Osteoblast (primary cell): ENCODE data around the gene BRSK2. TPM values are rescaled to one million over a fixed set of nuclear protein-coding genes. Genes with fewer than 3 reads are reported as not detected.

Experiments
- DNase-seq: peaks from one replicate; pipeline ENCODE4 v3.0.0; 2011; ENCODE audit warnings: low spot score, mixed read lengths; ENCODE audit not compliant: insufficient read length; ENCODE audit errors: missing footprints
- H2AFZ ChIP-seq: 2 replicates; pipeline ENCODE4 v1.6.0; 2011; ENCODE audit warnings: mild to moderate bottlenecking, low read length
- H3K27ac ChIP-seq: 2 replicates; pipeline ENCODE4 v1.5.1; 2011; ENCODE audit warnings: mild to moderate bottlenecking, low read depth, low read length, moderate library complexity
- H3K27me3 ChIP-seq: 2 replicates; pipeline ENCODE4 v1.6.0; 2012; ENCODE audit warnings: mild to moderate bottlenecking, control low read depth, inconsistent platforms, low read length, moderate library complexity; ENCODE audit not compliant: insufficient read depth
- H3K36me3 ChIP-seq: 2 replicates; pipeline ENCODE4 v1.5.1; 2011; ENCODE audit warnings: mild to moderate bottlenecking, low read length, control low read depth, moderate library complexity; ENCODE audit not compliant: insufficient read depth
- H3K4me1 ChIP-seq: 2 replicates; pipeline ENCODE4 v1.5.1; 2011; ENCODE audit warnings: mild to moderate bottlenecking, low read length, control low read depth, moderate library complexity; ENCODE audit not compliant: insufficient read depth
- H3K4me2 ChIP-seq: 2 replicates; pipeline ENCODE4 v1.6.0; 2011; ENCODE audit warnings: mild to moderate bottlenecking, low read length; ENCODE audit not compliant: insufficient read depth
- H3K4me3 ChIP-seq: fragments of 200-600 bp; sonication (generic); 3 replicates; pipeline ENCODE4 v1.5.1; 2012; ENCODE audit warnings: mild to moderate bottlenecking, low read length, inconsistent platforms; ENCODE audit not compliant: insufficient read depth
- H3K79me2 ChIP-seq: 2 replicates; pipeline ENCODE4 v1.6.0; 2012; ENCODE audit warnings: mild to moderate bottlenecking, low read length, control low read depth, inconsistent platforms; ENCODE audit not compliant: insufficient read depth
- H3K9me3 ChIP-seq: 2 replicates; pipeline ENCODE4 v1.5.1; 2011; ENCODE audit warnings: low read depth, low read length, control low read depth
- H4K20me1 ChIP-seq: 2 replicates; pipeline ENCODE4 v1.6.0; 2012; ENCODE audit warnings: mild to moderate bottlenecking, low read length, control low read depth; ENCODE audit not compliant: insufficient read depth
- total RNA-seq: library from RNA; depleted of rRNA; stranded (reverse); fragments of >200 nt; gene quantifications from 2 replicates; pipeline ENCODE4 v1.2.3, GENCODE V29; 2012
- TF ChIP-seq, protein P1 (sequence below): IDR thresholded peaks from 2 replicates; pipeline ENCODE4 v1.5.1; 2011; ENCODE audit warnings: mild to moderate bottlenecking, low read depth, low read length, moderate library complexity; ENCODE audit errors: extremely low read depth

BRSK2 gene
- total RNA-seq, 1 donor: 0.36 TPM

DNA sequence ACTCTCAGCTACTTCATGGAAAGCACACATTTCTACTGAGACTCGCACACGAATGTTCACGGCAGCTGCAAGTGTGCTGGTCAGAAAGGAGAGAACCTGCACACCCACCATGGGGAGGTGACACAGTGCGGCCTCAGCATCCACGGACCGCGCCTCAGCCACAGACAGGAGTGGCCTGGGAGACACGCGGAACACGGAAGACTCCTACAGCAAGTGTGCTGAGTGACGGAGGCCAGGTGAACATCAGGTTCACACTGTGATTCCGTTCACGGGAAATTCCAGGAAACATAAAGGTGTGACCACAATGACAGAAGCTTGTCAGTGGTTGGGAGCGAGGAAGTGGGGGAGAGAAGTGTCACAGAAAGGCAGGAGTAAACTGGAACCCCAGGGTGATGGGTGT lies 110.2 kb downstream of the BRSK2 start:
- Histone ChIP-seq H3K4me1 (no peaks in the 10 kb centered on the region), H2AFZ (no peak overlapping the region), H3K27me3 (no peaks in the 10 kb centered on the region), H3K4me2 (no peak overlapping the region), H3K4me3 (no peak overlapping the region), H3K27ac (no peak overlapping the region), H3K79me2 (peaks cover 91% of the 10 kb centered on the region), H4K20me1 (peaks cover 88% of the 10 kb centered on the region), H3K36me3 (no peaks in the 10 kb centered on the region), H3K9me3 (no peaks in the 10 kb centered on the region)
- peak; percentile 11 for DNase-seq
- TF ChIP-seq, protein P1, sequence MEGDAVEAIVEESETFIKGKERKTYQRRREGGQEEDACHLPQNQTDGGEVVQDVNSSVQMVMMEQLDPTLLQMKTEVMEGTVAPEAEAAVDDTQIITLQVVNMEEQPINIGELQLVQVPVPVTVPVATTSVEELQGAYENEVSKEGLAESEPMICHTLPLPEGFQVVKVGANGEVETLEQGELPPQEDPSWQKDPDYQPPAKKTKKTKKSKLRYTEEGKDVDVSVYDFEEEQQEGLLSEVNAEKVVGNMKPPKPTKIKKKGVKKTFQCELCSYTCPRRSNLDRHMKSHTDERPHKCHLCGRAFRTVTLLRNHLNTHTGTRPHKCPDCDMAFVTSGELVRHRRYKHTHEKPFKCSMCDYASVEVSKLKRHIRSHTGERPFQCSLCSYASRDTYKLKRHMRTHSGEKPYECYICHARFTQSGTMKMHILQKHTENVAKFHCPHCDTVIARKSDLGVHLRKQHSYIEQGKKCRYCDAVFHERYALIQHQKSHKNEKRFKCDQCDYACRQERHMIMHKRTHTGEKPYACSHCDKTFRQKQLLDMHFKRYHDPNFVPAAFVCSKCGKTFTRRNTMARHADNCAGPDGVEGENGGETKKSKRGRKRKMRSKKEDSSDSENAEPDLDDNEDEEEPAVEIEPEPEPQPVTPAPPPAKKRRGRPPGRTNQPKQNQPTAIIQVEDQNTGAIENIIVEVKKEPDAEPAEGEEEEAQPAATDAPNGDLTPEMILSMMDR: no peak

DNA sequence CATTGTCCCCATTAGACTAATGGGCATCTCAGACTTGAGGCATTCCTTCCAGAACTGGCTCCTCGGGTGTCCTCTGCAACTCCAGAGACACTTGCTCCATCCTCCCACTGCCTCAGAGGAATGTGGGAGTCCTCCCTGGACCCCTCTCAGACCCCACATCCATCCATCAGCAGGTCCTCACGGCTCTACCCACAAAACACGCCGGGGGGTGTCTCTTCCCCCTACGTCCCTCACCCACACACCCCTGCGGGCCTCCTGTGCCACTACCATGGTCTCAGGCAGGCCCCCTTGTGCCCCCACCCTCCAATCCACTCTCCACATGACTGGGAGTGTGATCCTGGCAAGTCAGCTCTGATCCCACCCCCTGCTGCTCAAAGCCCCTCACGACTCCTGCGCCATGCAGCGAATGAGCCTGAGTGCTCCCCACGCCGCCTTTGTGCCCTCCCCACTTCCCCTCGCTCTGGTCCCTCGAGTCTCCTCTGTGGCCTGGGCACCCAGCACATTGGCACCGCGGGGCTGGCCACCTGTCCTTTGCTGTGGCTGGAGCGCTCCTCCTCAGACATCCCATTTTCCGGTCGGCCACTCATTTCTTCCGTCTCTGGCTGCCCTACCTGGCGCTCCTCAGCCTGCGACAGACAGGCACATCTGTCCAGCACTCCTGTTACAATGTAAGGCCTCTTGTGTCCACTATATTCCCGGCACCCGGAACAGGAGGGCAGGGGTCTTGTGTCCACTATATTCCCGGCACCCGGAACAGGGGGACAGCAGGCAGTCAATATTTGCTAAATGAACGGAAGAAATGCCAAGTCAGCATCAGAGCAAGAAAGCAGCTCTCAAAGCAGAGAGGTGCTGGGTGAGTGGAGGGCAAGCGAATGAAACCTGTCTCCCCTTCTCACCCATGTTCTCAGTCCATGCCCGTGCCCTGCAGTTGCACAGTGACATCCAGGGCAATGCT lies 111.0 kb downstream of the BRSK2 start:
- TF ChIP-seq, protein P1: no peak
- Histone ChIP-seq H3K4me2 (no peak overlapping the region), H3K4me3 (no peak overlapping the region), H3K27ac (no peak overlapping the region), H3K27me3 (no peaks in the 10 kb centered on the region), H4K20me1 (peaks cover 92% of the 10 kb centered on the region), H3K9me3 (no peaks in the 10 kb centered on the region), H3K79me2 (peaks cover 92% of the 10 kb centered on the region), H3K36me3 (no peaks in the 10 kb centered on the region), H3K4me1 (no peaks in the 10 kb centered on the region), H2AFZ (no peak overlapping the region)
- DNase-seq: peak; percentile 68

DNA sequence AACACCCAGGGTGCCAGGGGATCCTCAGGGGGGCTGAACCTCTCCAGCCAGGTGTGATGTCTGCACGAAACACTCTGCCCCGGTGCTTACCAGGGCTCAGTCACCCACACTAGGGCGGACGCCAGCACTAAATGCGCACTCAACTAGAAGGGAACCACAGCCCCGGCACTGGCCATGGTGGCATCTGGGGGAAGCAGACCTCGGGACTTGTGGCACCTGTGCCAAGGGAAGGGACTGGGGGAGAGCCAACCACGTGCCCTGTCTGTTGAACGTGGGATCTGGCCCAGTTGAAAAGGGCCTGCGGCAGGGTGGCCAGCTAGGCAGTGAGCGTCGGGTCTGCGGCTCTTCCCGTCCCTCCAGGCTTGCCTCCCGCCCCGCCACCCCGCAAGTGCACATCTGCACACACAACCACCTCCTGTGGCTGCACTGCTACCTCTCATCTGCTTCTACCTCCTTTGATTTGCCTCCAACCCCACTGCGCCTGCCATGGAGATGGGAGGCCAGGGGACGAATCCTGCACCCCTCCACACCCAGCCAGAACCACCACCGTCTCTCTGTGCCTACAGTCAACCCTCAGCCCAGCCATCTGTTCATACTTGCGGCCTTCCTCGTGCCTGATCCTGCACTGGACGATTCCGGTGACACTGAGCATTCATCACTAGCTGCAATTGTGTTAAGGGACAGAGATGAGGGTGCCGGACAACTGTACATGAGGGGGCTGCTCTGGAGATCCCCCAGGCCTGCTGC lies 111.9 kb downstream of the BRSK2 start:
- Histone ChIP-seq H3K27ac (no peak overlapping the region), H4K20me1 (peaks cover 90% of the 10 kb centered on the region), H2AFZ (no peak overlapping the region), H3K79me2 (peaks cover 91% of the 10 kb centered on the region), H3K36me3 (no peaks in the 10 kb centered on the region), H3K4me2 (no peak overlapping the region), H3K27me3 (no peaks in the 10 kb centered on the region), H3K9me3 (no peaks in the 10 kb centered on the region), H3K4me1 (no peaks in the 10 kb centered on the region), H3K4me3 (no peak overlapping the region)
- TF ChIP-seq, protein P1: no peak
- no peak for DNase-seq
